Measurements from ENCODE around the gene IFITM5. TPM values are rescaled to one million over a fixed set of nuclear protein-coding genes. Genes with fewer than 3 reads are reported as not detected.

Gene IFITM5
- total and polyA plus RNA-seq, 9 of the 15 experiments (the other 6 are each of a cell fraction or from before 2014, with no cell fraction given): 0.19 TPM; not detected in 8

DNA sequence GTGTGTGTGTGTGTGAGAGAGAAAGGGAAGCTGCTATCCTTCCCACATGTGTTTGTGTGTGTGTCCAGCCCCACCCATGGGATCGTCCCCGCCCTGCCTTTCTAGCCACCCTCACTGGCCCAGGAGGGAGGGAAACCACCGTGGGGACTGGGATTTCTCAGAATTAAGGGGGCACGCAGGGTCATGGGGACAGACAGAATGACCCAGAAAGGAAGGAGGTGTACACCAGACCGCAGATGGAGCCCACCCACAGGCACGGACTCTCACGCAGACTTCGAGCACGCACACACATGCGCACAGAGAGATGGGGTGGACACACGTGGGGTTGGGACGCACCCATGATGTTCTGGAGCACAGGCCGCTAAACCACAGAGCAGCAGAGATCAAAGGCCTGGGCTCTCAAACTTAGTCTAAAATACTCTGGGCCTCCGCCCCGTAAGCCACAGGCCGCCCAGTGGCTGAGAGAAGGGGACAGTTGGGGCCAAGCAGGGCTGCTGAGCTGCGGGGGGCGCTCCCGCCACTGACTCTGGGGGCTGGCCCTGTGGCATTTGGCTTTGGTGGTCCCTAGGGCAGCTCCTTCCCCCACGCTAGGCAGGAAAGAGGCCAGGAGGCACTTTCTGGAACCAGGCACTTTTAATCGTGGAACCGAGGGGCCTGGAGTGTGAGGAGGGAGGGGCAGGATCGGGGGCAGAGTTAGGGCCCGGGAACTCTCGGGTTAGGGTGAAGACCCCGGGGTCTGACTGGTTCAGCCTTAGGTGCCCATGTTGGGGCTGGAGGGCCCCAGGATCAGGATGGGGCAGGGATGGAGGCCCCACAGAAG, 1.5 kb downstream of the IFITM5 start (continued):
- TF ChIP-seq TEAD4 (IDR thresholded peaks at IDR 0.05; ENCODE audit: low read length): no peak
- no peak for TF ChIP-seq TEAD4 (CRISPR knock-in tag; IDR thresholded peaks at IDR 0.05; ENCODE audit: borderline replicate concordance)
- no peak for TF ChIP-seq FOXM1 (IDR thresholded peaks at IDR 0.05; ENCODE audit: low read depth)
- no peak for TF ChIP-seq FOXM1 (CRISPR knock-in tag; IDR thresholded peaks at IDR 0.05; ENCODE audit: low read depth)

- H3K36me3 ChIP-seq (ENCODE audit: control insufficient read depth, insufficient read depth, low read length): peaks cover 38% of the 10 kb centered on the region; the same call in 2 of the 3 replicates
- no peak overlapping the region for H2AFZ ChIP-seq (ENCODE audit: low read depth, low read length)
- no peaks in the 10 kb centered on the region for H3K9me3 ChIP-seq (replicated peaks; ENCODE audit: control insufficient read depth, insufficient read depth, low read depth, low read length)
- ATAC-seq (peak; percentile 19), DNase-seq (ENCODE audit: extremely low read depth in 1 of 4, low spot score in 3 of 4) (no peak), FAIRE-seq (no peak)
- H3K9me1 ChIP-seq (ENCODE audit: control insufficient read depth, insufficient read depth, low read length): no peaks in the 10 kb centered on the region
- in situ Hi-C loops (cut with MboI) (no loop called here), intact Hi-C loops (cut with micrococcal nuclease) (no loop called here)
- H4K20me1 ChIP-seq (replicated peaks; ENCODE audit: control insufficient read depth, insufficient read depth, low read length): no peaks in the 10 kb centered on the region
- POLR2A ChIA-PET: interaction anchor here (1.0 kb wide), 1 partner anchor 13 kb away, joined by 4 read pairs; no protein-coding TSS in a partner anchor
- H3K4me2 ChIP-seq (ENCODE audit: insufficient read depth, low read length): peak overlapping the region; percentile 53
- no peak overlapping the region for H3K4me3 ChIP-seq
- BruUV-seq (replicated peaks): no TSS peak
- H3K79me2 ChIP-seq (ENCODE audit: control insufficient read depth, insufficient read depth, low read length): no peaks in the 10 kb centered on the region
- H3K4me1 ChIP-seq (replicated peaks in 1 of 2; ENCODE audit: control insufficient read depth in 2 of 2, insufficient read depth in 2 of 2, low read length in 2 of 2): peaks cover 19 to 78% of the 10 kb centered on the region in 2 experiments
- no peaks in the 10 kb centered on the region for H3K27me3 ChIP-seq (ENCODE audit: control insufficient read depth in 2 of 2, insufficient read depth in 2 of 2, low read length in 2 of 2)
- peak overlapping the region; percentile 69; the same call in 2 of the 3 replicates for H3K27ac ChIP-seq (ENCODE audit: extremely low read depth, low read depth, low read length)
- WGBS (ENCODE audit: insufficient coverage, low coverage, missing lambda C conversion rate): 60% methylated on average over 9 of the region's 13 CpGs
- CTCF ChIA-PET (ENCODE audit: low intra/inter-chr PET ratio): no interaction called here
- H3K9ac ChIP-seq (ENCODE audit: insufficient read depth in 1 of 2, low read depth in 2 of 2, low read length in 2 of 2): peak overlapping the region in 1 of 2 experiments; percentile 81; a peak in 2 of 4 replicates
- TF ChIP-seq HMGXB4 (CRISPR knock-in tag; IDR thresholded peaks at IDR 0.05): no peak
- TF ChIP-seq FOS (IDR thresholded peaks at IDR 0.05; ENCODE audit: extremely low read depth, insufficient read length): no peak
- TF ChIP-seq KDM5B (IDR thresholded peaks at IDR 0.05; ENCODE audit: insufficient replicate concordance, low read depth, low read length): peak; percentile 21
- TF ChIP-seq POLR2G (IDR thresholded peaks at IDR 0.05; ENCODE audit: low read depth, low read length): peak; percentile 15; the same call in 1 of the 2 replicates
- TF ChIP-seq FOXP4 (CRISPR knock-in tag; IDR thresholded peaks at IDR 0.05; ENCODE audit: borderline replicate concordance): no peak
- no peak for TF ChIP-seq FOXJ2 (tag; IDR thresholded peaks at IDR 0.05)
- TF ChIP-seq, protein P1, sequence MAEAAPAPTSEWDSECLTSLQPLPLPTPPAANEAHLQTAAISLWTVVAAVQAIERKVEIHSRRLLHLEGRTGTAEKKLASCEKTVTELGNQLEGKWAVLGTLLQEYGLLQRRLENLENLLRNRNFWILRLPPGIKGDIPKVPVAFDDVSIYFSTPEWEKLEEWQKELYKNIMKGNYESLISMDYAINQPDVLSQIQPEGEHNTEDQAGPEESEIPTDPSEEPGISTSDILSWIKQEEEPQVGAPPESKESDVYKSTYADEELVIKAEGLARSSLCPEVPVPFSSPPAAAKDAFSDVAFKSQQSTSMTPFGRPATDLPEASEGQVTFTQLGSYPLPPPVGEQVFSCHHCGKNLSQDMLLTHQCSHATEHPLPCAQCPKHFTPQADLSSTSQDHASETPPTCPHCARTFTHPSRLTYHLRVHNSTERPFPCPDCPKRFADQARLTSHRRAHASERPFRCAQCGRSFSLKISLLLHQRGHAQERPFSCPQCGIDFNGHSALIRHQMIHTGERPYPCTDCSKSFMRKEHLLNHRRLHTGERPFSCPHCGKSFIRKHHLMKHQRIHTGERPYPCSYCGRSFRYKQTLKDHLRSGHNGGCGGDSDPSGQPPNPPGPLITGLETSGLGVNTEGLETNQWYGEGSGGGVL (CRISPR knock-in tag; IDR thresholded peaks at IDR 0.05): no peak
- TF ChIP-seq KLF13 (tag; IDR thresholded peaks at IDR 0.05; ENCODE audit: borderline replicate concordance, low read depth): no peak
- TF ChIP-seq TEAD1 (CRISPR knock-in tag; IDR thresholded peaks at IDR 0.05): 0 out of 4 replicates have a peak, but pooled peaks of 1 of the 2 experiments have one; percentile 1
Observed at GRCh38 chr11:297051-297585, 2.2 kb downstream of the IFITM5 start.

Data from K562 (cell line).